Measurements from ENCODE around the gene EFCAB6. TPM values are rescaled to one million over a fixed set of nuclear protein-coding genes. Genes with fewer than 3 reads are reported as not detected.

EFCAB6 gene
- total and polyA plus RNA-seq, 10 donors, result 0.07 to 2.8 (median 0.78) TPM

DNA sequence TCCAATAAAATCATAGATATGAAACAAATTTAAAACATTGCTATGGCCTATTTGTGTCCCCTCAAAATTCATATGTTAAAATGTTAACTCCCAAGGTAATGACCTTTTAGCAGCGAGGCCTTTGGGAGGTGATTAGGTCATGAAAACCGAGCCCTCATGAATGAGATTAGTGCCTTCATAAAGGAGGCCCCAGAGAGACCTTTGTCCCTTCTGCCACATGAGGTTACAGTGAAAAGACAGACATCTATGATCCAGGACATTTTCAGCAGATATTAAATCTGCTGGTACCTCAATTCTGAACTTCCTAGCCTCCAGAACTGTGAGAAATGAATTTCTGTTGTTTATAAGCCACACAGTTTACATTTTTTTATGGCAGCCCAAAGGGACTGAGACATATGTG lies 228.6 kb downstream of the EFCAB6 start:
- TF ChIP-seq CTCF (IDR thresholded peaks at IDR 0.05 in 8 of 11, conservative IDR thresholded peaks at IDR 0.05 in 3 of 11), result no peak
- no peak for TF ChIP-seq POLR2AphosphoS5 (IDR thresholded peaks at IDR 0.05)
- no peak for TF ChIP-seq POLR2A (IDR thresholded peaks at IDR 0.05)
- 56 to 83% (median 70%) methylated on average over 2 of the region's 2 CpGs for WGBS, 5 donors
- no peak for DNase-seq

GRCh38 chr22:43582394-43582793 lies 229.7 kb downstream of the EFCAB6 start:
- DNase-seq, result no peak
- peaks cover 0 to 11% (median 0%) of the 10 kb centered on the region in 7 donors for H3K27me3 ChIP-seq (replicated peaks in 1 of 7)
- H3K27ac ChIP-seq, result no peak overlapping the region
- H3K4me1 ChIP-seq, result no peaks in the 10 kb centered on the region
- H3K9me3 ChIP-seq, result peaks cover 0 to 41% (median 31%) of the 10 kb centered on the region in 8 donors
- TF ChIP-seq POLR2AphosphoS5 (IDR thresholded peaks at IDR 0.05), result no peak
- no peak for TF ChIP-seq POLR2A (IDR thresholded peaks at IDR 0.05)
- no peak for TF ChIP-seq CTCF (IDR thresholded peaks at IDR 0.05 in 8 of 11, conservative IDR thresholded peaks at IDR 0.05 in 3 of 11)
- no peaks in the 10 kb centered on the region for H3K36me3 ChIP-seq
- WGBS, 5 donors, result 78 to 86% (median 85%) methylated on average over 1 of the region's 1 CpG
- intact Hi-C loops (cut with DNase I; ENCODE audit: low total_unique reads), result no loop called here
- no peak overlapping the region for H3K4me3 ChIP-seq

More for the DNA sequence above, 228.6 kb downstream of the EFCAB6 start:
- Histone ChIP-seq H3K27ac (no peak overlapping the region), H3K36me3 (no peaks in the 10 kb centered on the region), H3K4me1 (no peaks in the 10 kb centered on the region), H3K27me3 (replicated peaks in 1 of 7) (no peaks in the 10 kb centered on the region), H3K9me3 (peaks cover 0 to 41% (median 31%) of the 10 kb centered on the region in 8 donors), H3K4me3 (no peak overlapping the region)
- intact Hi-C loops (cut with DNase I; ENCODE audit: low total_unique reads), result no loop called here

GRCh38 chr22:43580271-43580750 lies 231.8 kb downstream of the EFCAB6 start:
- no peak for DNase-seq
- Histone ChIP-seq H3K27ac (no peak overlapping the region), H3K9me3 (peaks cover 0 to 40% (median 30%) of the 10 kb centered on the region in 8 donors), H3K27me3 (replicated peaks in 1 of 7) (peaks cover 0 to 23% (median 7%) of the 10 kb centered on the region in 7 donors), H3K4me3 (no peak overlapping the region), H3K4me1 (no peaks in the 10 kb centered on the region), H3K36me3 (no peaks in the 10 kb centered on the region)
- intact Hi-C loops (cut with DNase I; ENCODE audit: low total_unique reads), result no loop called here
- WGBS, 5 donors, result 46 to 52% (median 48%) methylated on average over 4 of the region's 4 CpGs
- TF ChIP-seq CTCF (IDR thresholded peaks at IDR 0.05 in 8 of 11, conservative IDR thresholded peaks at IDR 0.05 in 3 of 11), result no peak
- TF ChIP-seq POLR2AphosphoS5 (IDR thresholded peaks at IDR 0.05), result no peak
- TF ChIP-seq POLR2A (IDR thresholded peaks at IDR 0.05), result no peak

GRCh38 chr22:43574738-43575137 lies 237.4 kb downstream of the EFCAB6 start:
- H3K4me1 ChIP-seq, result no peaks in the 10 kb centered on the region
- H3K4me3 ChIP-seq, result no peak overlapping the region
- TF ChIP-seq CTCF (IDR thresholded peaks at IDR 0.05 in 8 of 11, conservative IDR thresholded peaks at IDR 0.05 in 3 of 11), result no peak
- TF ChIP-seq POLR2AphosphoS5 (IDR thresholded peaks at IDR 0.05), result no peak
- no peak for TF ChIP-seq POLR2A (IDR thresholded peaks at IDR 0.05)
- no peak for DNase-seq
- 79 to 89% (median 83%) methylated on average over 5 of the region's 5 CpGs for WGBS, 5 donors
- no peaks in the 10 kb centered on the region for H3K9me3 ChIP-seq
- peaks cover 0 to 32% (median 7%) of the 10 kb centered on the region in 7 donors for H3K27me3 ChIP-seq (replicated peaks in 1 of 7)
- intact Hi-C loops (cut with DNase I; ENCODE audit: low total_unique reads), result no loop called here
- no peaks in the 10 kb centered on the region for H3K36me3 ChIP-seq
- H3K27ac ChIP-seq, result no peak overlapping the region
